GM12874 (cell line): ENCODE data around the gene NELFB.

ENCODE experiments used
- CTCF ChIP-seq: IDR thresholded peaks from 2 replicates; pipeline ENCODE4 v1.5.1; 2011; ENCODE audit warnings: low read depth, mild to moderate bottlenecking, control low read depth, low read length, moderate library complexity; ENCODE audit not compliant: insufficient read depth

Gene NELFB

GRCh38 chr9:137221095-137221505, 34.0 kb upstream of the NELFB start:
- no peak for TF ChIP-seq CTCF

- TF ChIP-seq CTCF, result no peak
Observed at GRCh38 chr9:137221506-137222111, 33.5 kb upstream of the NELFB start.

GRCh38 chr9:137222190-137223077, 32.7 kb upstream of the NELFB start, which contains the start of gene RNF208:
Gene RNF208, minus strand, starts transcription at chr9:137222240. Its CDS starts 1,028 bp downstream, at chr9:137221212.
- TF ChIP-seq CTCF, result no peak

- no peak for TF ChIP-seq CTCF
Observed at GRCh38 chr9:137223078-137223970, 31.8 kb upstream of the NELFB start.

- TF ChIP-seq CTCF, result no peak
Observed at GRCh38 chr9:137224830-137225694, 30.1 kb upstream of the NELFB start, which contains the start of gene CYSRT1. Gene CYSRT1, plus strand, starts transcription at chr9:137225174. Its CDS starts 448 bp downstream, at chr9:137225622.

- no peak for TF ChIP-seq CTCF
Observed at GRCh38 chr9:137225699-137226331, 29.3 kb upstream of the NELFB start.
